CD14-positive monocyte (primary cell): ENCODE results near the gene FAM50A. TPM values are rescaled to one million over a fixed set of nuclear protein-coding genes. Genes with fewer than 3 reads are reported as not detected.
A peak's percentile ranks its signal among the peaks of the same experiment; 100 is the strongest.

Experiments used
- DNase-seq, 3 donors: peaks; one replicate each; pipeline ENCODE4 v3.0.0-alpha.2; 2011 to 2022
- H2AFZ ChIP-seq: 2 replicates; pipeline ENCODE4 v1.6.0; 2012; ENCODE audit warnings: mild to moderate bottlenecking, low read depth, low read length, inconsistent platforms; ENCODE audit not compliant: insufficient read depth, poor library complexity, severe bottlenecking
- H3K27ac ChIP-seq, 2 donors: 1 replicate in 1 of 2; 2 replicates in 1 of 2; pipeline ENCODE4 v1.5.1; 2012 to 2013; ENCODE audit warnings: low read length in 2 of 2, control low read depth in 1 of 2, inconsistent platforms in 1 of 2, low read depth in 1 of 2, mild to moderate bottlenecking in 1 of 2
- H3K27me3 ChIP-seq, 2 donors: one replicate each; pipeline versions ENCODE4 v1.6.0 to v1.6.1; 2011 to 2013; ENCODE audit warnings: low read length in 2 of 2; ENCODE audit not compliant: control insufficient read depth in 2 of 2, insufficient read depth in 2 of 2
- H3K36me3 ChIP-seq, 2 donors: replicated peaks in 1 of 2; 1 replicate in 1 of 2; 2 replicates in 1 of 2; pipeline versions ENCODE4 v1.5.1 to v1.6.1; 2012 to 2013; ENCODE audit warnings: low read length in 2 of 2, control low read depth in 1 of 2, inconsistent platforms in 1 of 2, mild to moderate bottlenecking in 1 of 2; ENCODE audit not compliant: insufficient read depth in 2 of 2, control insufficient read depth in 1 of 2
- H3K4me1 ChIP-seq, 2 donors: 1 replicate in 1 of 2; 2 replicates in 1 of 2; pipeline versions ENCODE4 v1.5.1 to v1.6.1; 2012 to 2013; ENCODE audit warnings: low read length in 2 of 2, control low read depth in 1 of 2, inconsistent platforms in 1 of 2, mild to moderate bottlenecking in 1 of 2, moderate library complexity in 1 of 2; ENCODE audit not compliant: insufficient read depth in 2 of 2, control insufficient read depth in 1 of 2
- H3K4me2 ChIP-seq: replicated peaks from 2 replicates; pipeline ENCODE3; 2012; ENCODE audit warnings: low read length, moderate library complexity, mild to moderate bottlenecking; ENCODE audit not compliant: poor library complexity, severe bottlenecking; ENCODE audit errors: extremely low read depth
- H3K4me3 ChIP-seq, 3 experiments: fragments of 200-600 bp in 1 of 3; sonication (generic) in 1 of 3; replicated peaks in 1 of 3; 1 replicate in 2 of 3; 2 replicates in 1 of 3; pipeline ENCODE4 v1.5.1; 2011 to 2013; ENCODE audit warnings: low read length in 3 of 3, mild to moderate bottlenecking in 3 of 3, control low read depth in 2 of 3, low read depth in 2 of 3, inconsistent platforms in 1 of 3, moderate library complexity in 1 of 3
- H3K79me2 ChIP-seq: 2 replicates; pipeline ENCODE4 v1.6.0; 2012; ENCODE audit warnings: mild to moderate bottlenecking, control low read depth, inconsistent platforms, low read length, moderate library complexity; ENCODE audit not compliant: insufficient read depth
- H3K9ac ChIP-seq: 2 replicates; pipeline ENCODE4 v1.6.0; 2017; ENCODE audit warnings: low read length, mild to moderate bottlenecking; ENCODE audit not compliant: insufficient read depth, poor library complexity, severe bottlenecking
- H3K9me3 ChIP-seq, 2 donors: replicated peaks in 1 of 2; 1 replicate in 1 of 2; 2 replicates in 1 of 2; pipeline versions ENCODE4 v1.5.1 to v1.6.1; 2012 to 2013; ENCODE audit warnings: low read length in 2 of 2, control low read depth in 1 of 2; ENCODE audit not compliant: control insufficient read depth in 1 of 2, insufficient read depth in 1 of 2
- H4K20me1 ChIP-seq: 2 replicates; pipeline ENCODE4 v1.6.0; 2012; ENCODE audit warnings: mild to moderate bottlenecking, low read length, control low read depth, moderate library complexity; ENCODE audit not compliant: insufficient read depth
- H3K27ac Mint-ChIP-seq, 7 donors: one replicate each; pipeline ENCODE4 v1.8.0; 2020; ENCODE audit warnings: mild to moderate bottlenecking in 7 of 7, mixed read lengths in 7 of 7, moderate library complexity in 6 of 7, inconsistent platforms in 2 of 7
- H3K27me3 Mint-ChIP-seq, 3 donors: one replicate each; pipeline ENCODE4 v1.8.0; 2021 to 2022; ENCODE audit warnings: low read depth in 3 of 3, mild to moderate bottlenecking in 3 of 3, mixed read lengths in 3 of 3, moderate library complexity in 3 of 3, inconsistent platforms in 1 of 3
- H3K36me3 Mint-ChIP-seq, 2 donors: one replicate each; pipeline ENCODE4 v1.8.0; 2020; ENCODE audit warnings: mixed read lengths in 2 of 2, inconsistent platforms in 1 of 2, mild to moderate bottlenecking in 1 of 2
- H3K4me1 Mint-ChIP-seq: one replicate; pipeline ENCODE4 v1.8.0; 2020; ENCODE audit warnings: mild to moderate bottlenecking, mixed read lengths
- H3K4me3 Mint-ChIP-seq, 2 donors: one replicate each; pipeline ENCODE4 v1.8.0; 2020; ENCODE audit warnings: mild to moderate bottlenecking in 2 of 2, mixed read lengths in 2 of 2, moderate library complexity in 1 of 2
- H3K9me3 Mint-ChIP-seq, 7 donors: one replicate each; pipeline ENCODE4 v1.8.0; 2020 to 2022; ENCODE audit warnings: mixed read lengths in 7 of 7, mild to moderate bottlenecking in 6 of 7, moderate library complexity in 6 of 7, inconsistent platforms in 2 of 7
- WGBS: methylation state at CpG from one replicate; pipeline ENCODE4 v1.1.5; 2013; ENCODE audit warnings: missing lambda C conversion rate; ENCODE audit not compliant: insufficient coverage; 5-methylcytosine and 5-hydroxymethylcytosine counted together
- intact Hi-C, 2 donors: fragments of 100-400 bp; cut with micrococcal nuclease; formaldehyde crosslinking; loops; one replicate each; pipeline versions ENCODE4 v1.15.0 to v1.15.1; 2023
- polyA plus RNA-seq, 3 donors: library from polyadenylated mRNA; depleted of rRNA in 1 of 3; unstranded in 2 of 3; stranded (reverse) in 1 of 3; fragments of 300-500 nt in 2 of 3; fragments of >200 nt in 1 of 3; fragmentation: Illumina TruSeq in 2 of 3; gene quantifications; 1 replicate in 2 of 3; 2 replicates in 1 of 3; pipeline ENCODE4 v1.2.3, GENCODE V29; 2012 to 2021
- TF ChIP-seq, protein P1 (sequence below): fragments of 200-600 bp; IDR thresholded peaks from one replicate; pipeline ENCODE4 v1.8.0; 2022; ENCODE audit warnings: antibody characterized with exemption, mild to moderate bottlenecking

FAM50A gene
- polyA plus RNA-seq, 3 donors: 23.9 to 88.9 (median 46.4) TPM

GRCh38 chrX:154401045-154401799 is 42.7 kb upstream of the FAM50A start:
- TF ChIP-seq, protein P1, sequence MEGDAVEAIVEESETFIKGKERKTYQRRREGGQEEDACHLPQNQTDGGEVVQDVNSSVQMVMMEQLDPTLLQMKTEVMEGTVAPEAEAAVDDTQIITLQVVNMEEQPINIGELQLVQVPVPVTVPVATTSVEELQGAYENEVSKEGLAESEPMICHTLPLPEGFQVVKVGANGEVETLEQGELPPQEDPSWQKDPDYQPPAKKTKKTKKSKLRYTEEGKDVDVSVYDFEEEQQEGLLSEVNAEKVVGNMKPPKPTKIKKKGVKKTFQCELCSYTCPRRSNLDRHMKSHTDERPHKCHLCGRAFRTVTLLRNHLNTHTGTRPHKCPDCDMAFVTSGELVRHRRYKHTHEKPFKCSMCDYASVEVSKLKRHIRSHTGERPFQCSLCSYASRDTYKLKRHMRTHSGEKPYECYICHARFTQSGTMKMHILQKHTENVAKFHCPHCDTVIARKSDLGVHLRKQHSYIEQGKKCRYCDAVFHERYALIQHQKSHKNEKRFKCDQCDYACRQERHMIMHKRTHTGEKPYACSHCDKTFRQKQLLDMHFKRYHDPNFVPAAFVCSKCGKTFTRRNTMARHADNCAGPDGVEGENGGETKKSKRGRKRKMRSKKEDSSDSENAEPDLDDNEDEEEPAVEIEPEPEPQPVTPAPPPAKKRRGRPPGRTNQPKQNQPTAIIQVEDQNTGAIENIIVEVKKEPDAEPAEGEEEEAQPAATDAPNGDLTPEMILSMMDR: no peak
- 73% methylated on average over 3 of the region's 6 CpGs for WGBS
- Mint-ChIP-seq H3K27ac (peak overlapping the region in 4 of 7 donors; percentile 19 to 84 (median 49)), H3K36me3 (peaks cover 41 to 56% of the 10 kb centered on the region in 2 donors), H3K27me3 (peaks cover 0 to 14% (median 0%) of the 10 kb centered on the region in 3 donors), H3K4me1 (peaks cover 15% of the 10 kb centered on the region), H3K4me3 (no peak overlapping the region), H3K9me3 (peaks cover 0 to 22% (median 4%) of the 10 kb centered on the region in 7 donors)
- Histone ChIP-seq H3K4me3 (no peak overlapping the region), H3K27ac (peak overlapping the region in 1 of 2 donors; percentile 38), H3K4me2 (no peak overlapping the region), H3K36me3 (peaks cover 37 to 42% of the 10 kb centered on the region in 2 donors), H3K9me3 (no peaks in the 10 kb centered on the region), H3K4me1 (peaks cover 20 to 28% of the 10 kb centered on the region in 2 donors), H3K79me2 (peaks cover 24% of the 10 kb centered on the region), H4K20me1 (peaks cover 64% of the 10 kb centered on the region), H3K9ac (no peak overlapping the region), H3K27me3 (no peaks in the 10 kb centered on the region), H2AFZ (no peak overlapping the region)
- DNase-seq: peak in 1 of 3 donors; percentile 2
- intact Hi-C loops: loop anchor here in 1 of 2 donors (5.0 kb wide), 1 partner anchor 36 kb away; the partner anchor contains the start of gene GDI1

DNA sequence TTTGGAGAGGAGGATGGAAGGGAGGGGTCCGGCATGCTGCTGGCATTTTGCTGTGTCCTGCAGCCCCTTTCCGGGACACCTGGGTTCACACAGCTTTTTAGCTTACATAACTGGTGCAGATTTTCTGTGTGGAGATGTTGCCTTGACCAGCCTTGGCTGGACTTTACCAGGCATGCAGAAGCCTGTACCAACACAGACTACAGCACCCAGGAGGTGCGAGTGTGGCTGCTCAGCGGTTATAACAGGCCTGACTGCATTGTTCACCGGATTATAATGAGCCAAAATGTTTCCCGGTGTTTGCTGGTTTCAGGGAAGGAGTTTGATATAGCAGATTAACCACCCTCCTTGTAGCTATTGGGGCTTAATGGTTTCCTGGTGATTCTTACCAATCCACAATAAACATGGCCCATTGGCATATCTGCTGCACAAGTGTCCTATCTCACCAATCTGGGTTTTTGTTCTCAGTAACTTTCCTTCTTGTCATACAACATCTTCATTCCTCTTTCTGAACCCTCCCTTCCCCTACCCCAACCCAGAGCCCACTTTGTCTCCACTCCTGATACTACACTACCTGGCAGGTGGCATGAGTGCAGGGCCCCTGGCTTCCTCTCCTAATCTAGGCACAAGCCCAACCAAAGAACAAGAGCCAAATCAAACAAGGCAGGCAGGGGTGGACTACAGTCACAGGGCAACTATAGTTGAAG is 41.9 kb upstream of the FAM50A start:
- Histone ChIP-seq H3K9ac (no peak overlapping the region), H2AFZ (no peak overlapping the region), H3K9me3 (no peaks in the 10 kb centered on the region), H3K27ac (peak overlapping the region in 1 of 2 donors; percentile 12), H3K4me1 (peaks cover 17 to 23% of the 10 kb centered on the region in 2 donors), H3K27me3 (no peaks in the 10 kb centered on the region), H3K4me3 (no peak overlapping the region), H3K4me2 (no peak overlapping the region), H3K79me2 (peaks cover 24% of the 10 kb centered on the region), H3K36me3 (peaks cover 37 to 42% of the 10 kb centered on the region in 2 donors), H4K20me1 (peaks cover 64% of the 10 kb centered on the region)
- WGBS: no CpG with 5 or more reads among the region's 6 CpGs
- H3K27me3 Mint-ChIP-seq: peaks cover 0 to 14% (median 0%) of the 10 kb centered on the region in 3 donors
- H3K4me3 Mint-ChIP-seq: no peak overlapping the region
- H3K36me3 Mint-ChIP-seq: peaks cover 41 to 56% of the 10 kb centered on the region in 2 donors
- intact Hi-C loops: loop anchor here in 1 of 2 donors (5.0 kb wide), 1 partner anchor 35 kb away; the partner anchor contains the start of gene GDI1
- peaks cover 17% of the 10 kb centered on the region for H3K4me1 Mint-ChIP-seq
- TF ChIP-seq, protein P1: no peak
- DNase-seq: no peak
- peaks cover 0 to 18% (median 4%) of the 10 kb centered on the region in 7 donors for H3K9me3 Mint-ChIP-seq
- H3K27ac Mint-ChIP-seq: peak overlapping the region in 4 of 7 donors; percentile 19 to 73 (median 51)
